Measurements from ENCODE around the gene PIEZO1. TPM values are rescaled to one million over a fixed set of nuclear protein-coding genes. Genes with fewer than 3 reads are reported as not detected.

The PIEZO1 gene
- total RNA-seq, 1 experiment from 2014 or later = 224 TPM

GRCh38 chr16:88684569-88685155 lies 100.4 kb downstream of the PIEZO1 start:
- Histone ChIP-seq H3K27ac (ENCODE audit: low read depth, low read length) (no peak overlapping the region), H3K36me3 (ENCODE audit: control insufficient read depth in 1 of 2, insufficient read depth in 2 of 2, low read length in 2 of 2) (no peaks in the 10 kb centered on the region), H3K27me3 (ENCODE audit: insufficient read depth, low read length) (no peaks in the 10 kb centered on the region), H3K9ac (ENCODE audit: low read length) (no peak overlapping the region), H3K9me3 (ENCODE audit: control insufficient read depth in 1 of 2, insufficient read depth in 1 of 2, low read depth in 1 of 2, low read length in 2 of 2) (no peaks in the 10 kb centered on the region), H3K4me2 (ENCODE audit: low read length) (peak overlapping the region; percentile 100; the same call in 1 of the 2 replicates), H2AFZ (ENCODE audit: low read depth, low read length, poor library complexity, severe bottlenecking) (no peak overlapping the region), H4K20me1 (ENCODE audit: insufficient read depth) (no peaks in the 10 kb centered on the region), H3K9me2 (ENCODE audit: insufficient read depth) (no peaks in the 10 kb centered on the region), H3K4me3 (replicated peaks in 1 of 2; ENCODE audit: low read depth in 1 of 2, low read length in 2 of 2) (no peak overlapping the region), H3K4me1 (ENCODE audit: control insufficient read depth in 1 of 2, insufficient read depth in 2 of 2, low read length in 2 of 2) (peaks cover 25 to 40% of the 10 kb centered on the region in 2 experiments), H3K79me2 (ENCODE audit: insufficient read depth, low read length) (no peaks in the 10 kb centered on the region)
- intact Hi-C loops (cut with micrococcal nuclease) = no loop called here
- DNase-seq (ENCODE audit: low read depth, low spot score) = no peak
- BruUV-seq (replicated peaks) = no TSS peak
- ATAC-seq = no peak
- CTCF ChIA-PET = interaction anchor here (1.1 to 1.5 kb wide), 3 partner anchors 12 to 482 kb away, joined by 3 to 10 read pairs (median 4); no protein-coding TSS in a partner anchor
- RAD21 ChIA-PET (ENCODE audit: low non-redundant PET in 1 of 2, low total read pairs in 2 of 2, uncharacterized antibody in 2 of 2, unreplicated experiment in 2 of 2) = no interaction called here
- TF ChIP-seq SP1 (IDR thresholded peaks at IDR 0.05; ENCODE audit: low read depth) (no peak), SRF (IDR thresholded peaks at IDR 0.05; ENCODE audit: low read depth) (no peak), POLR2AphosphoS5 (IDR thresholded peaks at IDR 0.05; ENCODE audit: low read depth, low read length) (no peak), JUND (IDR thresholded peaks at IDR 0.05) (no peak), POLR2A (IDR thresholded peaks at IDR 0.05; ENCODE audit: borderline replicate concordance, extremely low read depth, insufficient read depth, insufficient read length) (no peak), CEBPB (IDR thresholded peaks at IDR 0.05; ENCODE audit: low read depth) (no peak)
- POLR2A ChIA-PET = no interaction called here

- POLR2A ChIA-PET = no interaction called here
- CTCF ChIA-PET = interaction anchor here (1.6 kb wide), 1 partner anchor 9 kb away, joined by 6 read pairs; no protein-coding TSS in a partner anchor
- Histone ChIP-seq H3K27ac (ENCODE audit: low read depth, low read length) (no peak overlapping the region), H3K4me1 (ENCODE audit: control insufficient read depth in 1 of 2, insufficient read depth in 2 of 2, low read length in 2 of 2) (peaks cover 13 to 32% of the 10 kb centered on the region in 2 experiments), H3K9ac (ENCODE audit: low read length) (no peak overlapping the region), H3K9me3 (ENCODE audit: control insufficient read depth in 1 of 2, insufficient read depth in 1 of 2, low read depth in 1 of 2, low read length in 2 of 2) (no peaks in the 10 kb centered on the region), H2AFZ (ENCODE audit: low read depth, low read length, poor library complexity, severe bottlenecking) (no peak overlapping the region), H4K20me1 (ENCODE audit: insufficient read depth) (no peaks in the 10 kb centered on the region), H3K27me3 (ENCODE audit: insufficient read depth, low read length) (no peaks in the 10 kb centered on the region), H3K4me3 (replicated peaks in 1 of 2; ENCODE audit: low read depth in 1 of 2, low read length in 2 of 2) (no peak overlapping the region), H3K4me2 (ENCODE audit: low read length) (no peak overlapping the region), H3K9me2 (ENCODE audit: insufficient read depth) (no peaks in the 10 kb centered on the region), H3K36me3 (ENCODE audit: control insufficient read depth in 1 of 2, insufficient read depth in 2 of 2, low read length in 2 of 2) (no peaks in the 10 kb centered on the region), H3K79me2 (ENCODE audit: insufficient read depth, low read length) (no peaks in the 10 kb centered on the region)
- RAD21 ChIA-PET (ENCODE audit: low non-redundant PET in 1 of 2, low total read pairs in 2 of 2, uncharacterized antibody in 2 of 2, unreplicated experiment in 2 of 2) = no interaction called here
- no TSS peak for BruUV-seq (replicated peaks)
- TF ChIP-seq SRF (IDR thresholded peaks at IDR 0.05; ENCODE audit: low read depth) (no peak), CEBPB (IDR thresholded peaks at IDR 0.05; ENCODE audit: low read depth) (no peak), ELF1 (IDR thresholded peaks at IDR 0.05; ENCODE audit: borderline replicate concordance, low read depth) (no peak), YY1 (IDR thresholded peaks at IDR 0.05; ENCODE audit: extremely low read depth, insufficient replicate concordance, low read depth, low read length) (no peak), TCF7L2 (IDR thresholded peaks at IDR 0.05; ENCODE audit: borderline replicate concordance, extremely low read depth, insufficient read depth, insufficient read length) (no peak)
- intact Hi-C loops (cut with micrococcal nuclease) = no loop called here
- DNase-seq (ENCODE audit: low read depth, low spot score) (no peak), ATAC-seq (no peak)
Measured at GRCh38 chr16:88681709-88682451, 103.1 kb downstream of the PIEZO1 start.

Data from HCT116 (cell line).